Smooth muscle cell (in vitro differentiated cells): Measurements from ENCODE around the gene CHST8. TPM values are rescaled to one million over a fixed set of nuclear protein-coding genes. Genes with fewer than 3 reads are reported as not detected.

Experiments used
- DNase-seq: peaks from one replicate; lab custom pipeline; 2025; ENCODE audit not compliant: unreplicated experiment; lab: John Stamatoyannopoulos, UW
- H2AFZ ChIP-seq: fragments of 200-600 bp; sonication (generic); 2 replicates; pipeline ENCODE4 v1.6.0; 2016; ENCODE audit warnings: antibody characterized with exemption, low read depth, mild to moderate bottlenecking
- H3F3A ChIP-seq: fragments of 200-600 bp; sonication (generic); 2 replicates; pipeline ENCODE4 v1.6.0; 2017; ENCODE audit warnings: antibody characterized with exemption, low read depth
- H3K27ac ChIP-seq: fragments of 200-600 bp; sonication (generic); 2 replicates; pipeline ENCODE4 v1.5.1; 2016; ENCODE audit warnings: low read depth, mild to moderate bottlenecking
- H3K27me3 ChIP-seq: fragments of 200-600 bp; sonication (generic); 2 replicates; pipeline ENCODE4 v1.6.1; 2016; ENCODE audit warnings: low read depth, mild to moderate bottlenecking
- H3K36me3 ChIP-seq: fragments of 200-600 bp; sonication (generic); 2 replicates; pipeline ENCODE4 v1.5.1; 2016; ENCODE audit warnings: low read depth
- H3K4me1 ChIP-seq: fragments of 200-600 bp; sonication (generic); 2 replicates; pipeline ENCODE4 v1.5.1; 2016; ENCODE audit warnings: low read depth
- H3K4me2 ChIP-seq: fragments of 200-600 bp; sonication (generic); 2 replicates; pipeline ENCODE4 v1.6.0; 2016; ENCODE audit warnings: mild to moderate bottlenecking
- H3K4me3 ChIP-seq: fragments of 200-600 bp; sonication (generic); 2 replicates; pipeline ENCODE4 v1.5.1; 2016; ENCODE audit warnings: mild to moderate bottlenecking
- H3K79me2 ChIP-seq: fragments of 200-600 bp; sonication (generic); 2 replicates; pipeline ENCODE4 v1.6.0; 2016; ENCODE audit warnings: low read depth, mild to moderate bottlenecking
- H3K9ac ChIP-seq: fragments of 200-600 bp; sonication (generic); 2 replicates; pipeline ENCODE4 v1.6.0; 2016; ENCODE audit warnings: low read depth
- H3K9me3 ChIP-seq: fragments of 200-600 bp; sonication (generic); replicated peaks from 2 replicates; pipeline ENCODE4 v1.5.1; 2016; ENCODE audit warnings: low read depth
- H4K20me1 ChIP-seq: fragments of 200-600 bp; sonication (generic); 2 replicates; pipeline ENCODE4 v1.6.0; 2016; ENCODE audit warnings: low read depth
- CTCF ChIP-seq: fragments of 200-600 bp; sonication (generic); IDR thresholded peaks from 2 replicates; pipeline ENCODE4 v1.5.1; 2017; ENCODE audit warnings: borderline replicate concordance, mild to moderate bottlenecking, antibody characterized with exemption; ENCODE audit not compliant: insufficient read depth, poor library complexity, severe bottlenecking
- WGBS: methylation state at CpG from one replicate; pipeline ENCODE4 v1.1.7; 2016; ENCODE audit warnings: low lambda C conversion rate; 5-methylcytosine and 5-hydroxymethylcytosine counted together
- polyA plus RNA-seq: library from polyadenylated mRNA; unstranded; fragments of >200 nt; fragmentation: Nextera tagmentation; extraction: Ambion mirVana; gene quantifications from 2 replicates; pipeline ENCODE4 v1.2.1, GENCODE V29; 2016
- total RNA-seq: library from RNA; depleted of rRNA; stranded (reverse); fragments of >200 nt; gene quantifications from 2 replicates; pipeline ENCODE4 v1.2.3, GENCODE V29; 2014

Gene CHST8
- total and polyA plus RNA-seq, 2 experiments from 2014 or later, result not detected

GRCh38 chr19:33746159-33746558, 124.4 kb downstream of the CHST8 start:
- H2AFZ ChIP-seq, result no peak overlapping the region
- no peak overlapping the region for H3K4me2 ChIP-seq
- no peaks in the 10 kb centered on the region for H3K27me3 ChIP-seq
- H4K20me1 ChIP-seq, result no peaks in the 10 kb centered on the region
- WGBS, result 86% methylated on average over 8 of the region's 8 CpGs
- H3F3A ChIP-seq, result no peaks in the 10 kb centered on the region
- no peak overlapping the region for H3K4me3 ChIP-seq
- TF ChIP-seq CTCF, result no peak
- no peaks in the 10 kb centered on the region for H3K36me3 ChIP-seq
- no peak overlapping the region for H3K9ac ChIP-seq
- no peak overlapping the region for H3K27ac ChIP-seq
- no peaks in the 10 kb centered on the region for H3K79me2 ChIP-seq
- H3K4me1 ChIP-seq, result no peaks in the 10 kb centered on the region
- H3K9me3 ChIP-seq, result no peaks in the 10 kb centered on the region
- no peak for DNase-seq

- H3K27ac ChIP-seq, result no peak overlapping the region
- no peak for DNase-seq
- no peak for TF ChIP-seq CTCF
Measured at GRCh38 chr19:33747273-33747672, 125.5 kb downstream of the CHST8 start.

DNA sequence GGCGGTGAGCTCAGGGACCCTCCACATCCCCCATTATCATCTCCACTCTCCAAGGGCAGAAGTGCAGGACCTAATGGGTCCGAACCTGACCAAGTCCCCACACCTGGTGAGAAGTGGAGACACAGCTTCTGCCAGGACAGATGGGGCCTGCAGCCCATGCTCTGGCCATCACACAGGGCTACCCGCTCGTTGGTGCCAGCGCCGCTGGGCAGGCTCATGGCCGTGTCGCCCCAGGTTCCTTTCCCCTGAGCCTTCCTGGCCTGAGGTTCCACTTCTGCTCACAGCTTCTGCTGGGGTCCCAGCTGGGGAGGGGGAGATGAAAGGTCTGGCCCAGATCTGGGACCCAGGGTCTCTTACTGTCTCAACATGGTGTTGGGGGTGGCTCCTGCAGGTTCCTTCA, 126.5 kb downstream of the CHST8 start:
- no peak overlapping the region for H3K4me2 ChIP-seq
- TF ChIP-seq CTCF, result no peak

More at GRCh38 chr19:33747273-33747672, 125.5 kb downstream of the CHST8 start:
- 51% methylated on average over 4 of the region's 4 CpGs for WGBS
- Histone ChIP-seq H3K79me2 (no peaks in the 10 kb centered on the region), H4K20me1 (no peaks in the 10 kb centered on the region), H3K4me2 (no peak overlapping the region), H3K27me3 (no peaks in the 10 kb centered on the region), H3K36me3 (no peaks in the 10 kb centered on the region), H3K9ac (no peak overlapping the region), H3F3A (no peaks in the 10 kb centered on the region), H3K9me3 (no peaks in the 10 kb centered on the region), H3K4me3 (no peak overlapping the region), H2AFZ (no peak overlapping the region), H3K4me1 (no peaks in the 10 kb centered on the region)

GRCh38 chr19:33749016-33749415, 127.3 kb downstream of the CHST8 start:
- Histone ChIP-seq H3K79me2 (no peaks in the 10 kb centered on the region), H3K4me3 (no peak overlapping the region), H3K4me1 (no peaks in the 10 kb centered on the region), H3K4me2 (no peak overlapping the region), H3F3A (no peaks in the 10 kb centered on the region), H3K27me3 (no peaks in the 10 kb centered on the region), H3K36me3 (no peaks in the 10 kb centered on the region), H4K20me1 (no peaks in the 10 kb centered on the region), H3K9me3 (no peaks in the 10 kb centered on the region), H3K27ac (no peak overlapping the region), H2AFZ (no peak overlapping the region), H3K9ac (no peak overlapping the region)
- whole genome bisulfite sequencing, result 90% methylated on average over 3 of the region's 3 CpGs
- no peak for DNase-seq
- no peak for TF ChIP-seq CTCF

More for the DNA sequence above, 126.5 kb downstream of the CHST8 start:
- Histone ChIP-seq H3F3A (no peaks in the 10 kb centered on the region), H3K9ac (no peak overlapping the region), H3K4me1 (no peaks in the 10 kb centered on the region), H3K79me2 (no peaks in the 10 kb centered on the region), H3K27ac (no peak overlapping the region), H3K27me3 (no peaks in the 10 kb centered on the region), H3K4me3 (no peak overlapping the region), H3K36me3 (no peaks in the 10 kb centered on the region), H4K20me1 (no peaks in the 10 kb centered on the region), H3K9me3 (no peaks in the 10 kb centered on the region), H2AFZ (no peak overlapping the region)
- no peak for DNase-seq
- WGBS, result 91% methylated on average over 8 of the region's 8 CpGs
